Panc1 (cell line): ENCODE results near the gene MS4A5. TPM values are rescaled to one million over a fixed set of nuclear protein-coding genes. Genes with fewer than 3 reads are reported as not detected.

Experiments
- ATAC-seq: fragments of 200-7000 bp; cut with Tn5 transposase; 2 replicates; pipeline ENCODE4 v1.9.1; 2020; ENCODE audit warnings: mild to moderate bottlenecking, moderate library complexity
- BruUV-seq: library from RNA; stranded (reverse); fragments of 400-500 nt; replicated peaks from 2 replicates; lab custom pipeline; 2021; lab: Mats Ljungman, UMichigan
- CTCF ChIA-PET: fragments of 300-600 bp; sonication (Branson Sonifier 250); formaldehyde crosslinking; loops from one replicate; lab custom pipeline; 2022; ENCODE audit warnings: antibody characterized with exemption; lab: Charles Lee
- POLR2A ChIA-PET: fragments of 300-600 bp; sonication (Branson Sonifier 250); formaldehyde crosslinking; loops from one replicate; lab custom pipeline; 2022; ENCODE audit warnings: antibody characterized with exemption; lab: Charles Lee
- DNase-seq: peaks from one replicate; pipeline ENCODE4 v3.0.0-alpha.2; 2010; ENCODE audit warnings: low read depth, low spot score
- H3K27ac ChIP-seq: 2 replicates; pipeline ENCODE4 v1.5.1; 2011; ENCODE audit warnings: mild to moderate bottlenecking, low read length, inconsistent platforms
- H3K27me3 ChIP-seq: fragments of 200-500 bp; sonication (Bioruptor generic); 2 replicates; pipeline ENCODE4 v1.6.0; 2014; ENCODE audit warnings: low read length, inconsistent platforms; ENCODE audit not compliant: control insufficient read depth, insufficient read depth
- H3K36me3 ChIP-seq: fragments of 200-500 bp; sonication (Bioruptor generic); 2 replicates; pipeline ENCODE4 v1.5.1; 2014; ENCODE audit warnings: inconsistent platforms, mild to moderate bottlenecking, low read length, moderate library complexity; ENCODE audit not compliant: control insufficient read depth, insufficient read depth
- H3K4me1 ChIP-seq: 2 replicates; pipeline ENCODE4 v1.5.1; 2011; ENCODE audit warnings: inconsistent platforms, mild to moderate bottlenecking, low read length, moderate library complexity; ENCODE audit not compliant: control insufficient read depth, insufficient read depth
- H3K4me3 ChIP-seq, 2 experiments: 2 replicates each; pipeline ENCODE4 v1.5.1; 2011 to 2012; ENCODE audit warnings: low read depth in 2 of 2, low read length in 2 of 2, mild to moderate bottlenecking in 2 of 2, inconsistent platforms in 1 of 2, moderate library complexity in 1 of 2
- H3K9me3 ChIP-seq: fragments of 200-500 bp; sonication (Bioruptor generic); 2 replicates; pipeline ENCODE4 v1.5.1; 2014; ENCODE audit warnings: low read depth, mild to moderate bottlenecking, inconsistent platforms, low read length, moderate library complexity; ENCODE audit not compliant: control insufficient read depth, insufficient read depth
- POLR2AphosphoS5 ChIP-seq: IDR thresholded peaks from 2 replicates; pipeline ENCODE4 v1.6.1; 2012; ENCODE audit warnings: mild to moderate bottlenecking, low read depth, low read length, moderate library complexity
- SIN3A ChIP-seq: IDR thresholded peaks from 2 replicates; pipeline ENCODE4 v1.6.1; 2012; ENCODE audit warnings: low read depth, mild to moderate bottlenecking, low read length, moderate library complexity, borderline replicate concordance; ENCODE audit not compliant: insufficient read depth
- TCF7L2 ChIP-seq: IDR thresholded peaks from 2 replicates; pipeline ENCODE4 v1.6.1; 2011; ENCODE audit warnings: mild to moderate bottlenecking, low read depth, low read length, inconsistent platforms
- in situ Hi-C: cut with HindIII; loops from 2 replicates; pipeline ENCODE4 v1.10.0; 2016; ENCODE audit warnings: low sequenced_read_pairs, low pct_unique_long_range_greater_than_20kb
- intact Hi-C: fragments of 100-400 bp; cut with micrococcal nuclease; formaldehyde crosslinking; loops from one replicate; pipeline ENCODE4 v1.10.0; 2022; ENCODE audit not compliant: unreplicated experiment
- total RNA-seq: library from RNA; stranded (reverse); gene quantifications from one replicate; pipeline ENCODE4 v1.2.1, GENCODE V29; 2021; ENCODE audit not compliant: unreplicated experiment
- TF ChIP-seq, protein P1 (sequence below): fragments of 450-650 bp; IDR thresholded peaks from 2 replicates; pipeline ENCODE4 v1.5.1; 2017; ENCODE audit warnings: mild to moderate bottlenecking
- TF ChIP-seq, protein P2 (sequence below), 2 experiments: IDR thresholded peaks; 2 replicates each; pipeline ENCODE4 v1.6.1; 2011 to 2012; ENCODE audit warnings: low read depth in 2 of 2, control low read depth in 1 of 2, low read length in 1 of 2, mild to moderate bottlenecking in 1 of 2, moderate library complexity in 1 of 2; ENCODE audit not compliant: insufficient read depth in 1 of 2

The MS4A5 gene
- total RNA-seq, 1 experiment from 2014 or later = not detected

GRCh38 chr11:60396382-60396781 is 33.0 kb upstream of the MS4A5 start, which contains the start of gene MS4A14:
Gene MS4A14, plus strand, starts transcription at chr11:60396459. Its CDS starts 120 bp downstream, at chr11:60396579.
- in situ Hi-C loops (no loop called here), intact Hi-C loops (no loop called here)
- ChIA-PET POLR2A (no interaction called here), CTCF (no interaction called here)
- H3K4me3 ChIP-seq = no peak within 1 kb of the TSS
- no peak for DNase-seq
- H3K4me1 ChIP-seq = no peaks in the 10 kb centered on the region
- no peak for ATAC-seq
- H3K27me3 ChIP-seq = no peaks in the 10 kb centered on the region
- no peak within 1 kb of the TSS for H3K27ac ChIP-seq
- no peaks in the 10 kb centered on the region for H3K9me3 ChIP-seq
- no peak for TF ChIP-seq TCF7L2
- TF ChIP-seq, protein P1, sequence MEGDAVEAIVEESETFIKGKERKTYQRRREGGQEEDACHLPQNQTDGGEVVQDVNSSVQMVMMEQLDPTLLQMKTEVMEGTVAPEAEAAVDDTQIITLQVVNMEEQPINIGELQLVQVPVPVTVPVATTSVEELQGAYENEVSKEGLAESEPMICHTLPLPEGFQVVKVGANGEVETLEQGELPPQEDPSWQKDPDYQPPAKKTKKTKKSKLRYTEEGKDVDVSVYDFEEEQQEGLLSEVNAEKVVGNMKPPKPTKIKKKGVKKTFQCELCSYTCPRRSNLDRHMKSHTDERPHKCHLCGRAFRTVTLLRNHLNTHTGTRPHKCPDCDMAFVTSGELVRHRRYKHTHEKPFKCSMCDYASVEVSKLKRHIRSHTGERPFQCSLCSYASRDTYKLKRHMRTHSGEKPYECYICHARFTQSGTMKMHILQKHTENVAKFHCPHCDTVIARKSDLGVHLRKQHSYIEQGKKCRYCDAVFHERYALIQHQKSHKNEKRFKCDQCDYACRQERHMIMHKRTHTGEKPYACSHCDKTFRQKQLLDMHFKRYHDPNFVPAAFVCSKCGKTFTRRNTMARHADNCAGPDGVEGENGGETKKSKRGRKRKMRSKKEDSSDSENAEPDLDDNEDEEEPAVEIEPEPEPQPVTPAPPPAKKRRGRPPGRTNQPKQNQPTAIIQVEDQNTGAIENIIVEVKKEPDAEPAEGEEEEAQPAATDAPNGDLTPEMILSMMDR = no peak
- no peak for TF ChIP-seq SIN3A
- TF ChIP-seq, protein P2, sequence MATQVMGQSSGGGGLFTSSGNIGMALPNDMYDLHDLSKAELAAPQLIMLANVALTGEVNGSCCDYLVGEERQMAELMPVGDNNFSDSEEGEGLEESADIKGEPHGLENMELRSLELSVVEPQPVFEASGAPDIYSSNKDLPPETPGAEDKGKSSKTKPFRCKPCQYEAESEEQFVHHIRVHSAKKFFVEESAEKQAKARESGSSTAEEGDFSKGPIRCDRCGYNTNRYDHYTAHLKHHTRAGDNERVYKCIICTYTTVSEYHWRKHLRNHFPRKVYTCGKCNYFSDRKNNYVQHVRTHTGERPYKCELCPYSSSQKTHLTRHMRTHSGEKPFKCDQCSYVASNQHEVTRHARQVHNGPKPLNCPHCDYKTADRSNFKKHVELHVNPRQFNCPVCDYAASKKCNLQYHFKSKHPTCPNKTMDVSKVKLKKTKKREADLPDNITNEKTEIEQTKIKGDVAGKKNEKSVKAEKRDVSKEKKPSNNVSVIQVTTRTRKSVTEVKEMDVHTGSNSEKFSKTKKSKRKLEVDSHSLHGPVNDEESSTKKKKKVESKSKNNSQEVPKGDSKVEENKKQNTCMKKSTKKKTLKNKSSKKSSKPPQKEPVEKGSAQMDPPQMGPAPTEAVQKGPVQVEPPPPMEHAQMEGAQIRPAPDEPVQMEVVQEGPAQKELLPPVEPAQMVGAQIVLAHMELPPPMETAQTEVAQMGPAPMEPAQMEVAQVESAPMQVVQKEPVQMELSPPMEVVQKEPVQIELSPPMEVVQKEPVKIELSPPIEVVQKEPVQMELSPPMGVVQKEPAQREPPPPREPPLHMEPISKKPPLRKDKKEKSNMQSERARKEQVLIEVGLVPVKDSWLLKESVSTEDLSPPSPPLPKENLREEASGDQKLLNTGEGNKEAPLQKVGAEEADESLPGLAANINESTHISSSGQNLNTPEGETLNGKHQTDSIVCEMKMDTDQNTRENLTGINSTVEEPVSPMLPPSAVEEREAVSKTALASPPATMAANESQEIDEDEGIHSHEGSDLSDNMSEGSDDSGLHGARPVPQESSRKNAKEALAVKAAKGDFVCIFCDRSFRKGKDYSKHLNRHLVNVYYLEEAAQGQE (IDR thresholded peaks at IDR 0.05; ENCODE audit: insufficient read depth in 1 of 2, low read depth in 2 of 2, low read length in 1 of 2) = no peak
- no peak for TF ChIP-seq POLR2AphosphoS5
- H3K36me3 ChIP-seq = no peaks in the 10 kb centered on the region
- no TSS peak for BruUV-seq

DNA sequence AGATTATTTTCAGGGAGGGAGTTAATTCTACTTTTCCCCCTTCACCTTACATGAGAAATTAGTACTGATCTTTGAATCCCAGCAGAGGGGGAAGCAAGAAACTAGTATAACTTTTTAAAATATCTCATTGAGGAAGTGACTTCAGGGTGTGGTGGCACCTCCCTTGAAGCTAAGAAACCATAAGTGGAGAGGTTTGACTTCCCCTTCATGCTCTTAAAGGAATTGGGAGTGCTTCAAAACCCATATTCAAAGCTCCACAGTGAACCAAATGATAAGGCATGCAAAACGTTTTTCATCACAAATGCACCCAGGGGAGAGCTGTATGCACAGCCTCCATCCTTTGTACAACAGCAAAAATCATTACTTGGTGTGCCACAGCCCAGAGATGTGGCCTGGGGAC is 32.6 kb upstream of the MS4A5 start:
- intact Hi-C loops = no loop called here
- DNase-seq = no peak
- Histone ChIP-seq H3K27ac (no peak overlapping the region), H3K27me3 (no peaks in the 10 kb centered on the region), H3K4me1 (no peaks in the 10 kb centered on the region), H3K9me3 (no peaks in the 10 kb centered on the region), H3K36me3 (no peaks in the 10 kb centered on the region), H3K4me3 (no peak overlapping the region)
- ChIA-PET POLR2A (no interaction called here), CTCF (no interaction called here)
- in situ Hi-C loops = no loop called here
- TF ChIP-seq SIN3A = no peak
- TF ChIP-seq, protein P2 (IDR thresholded peaks at IDR 0.05; ENCODE audit: insufficient read depth in 1 of 2, low read depth in 2 of 2, low read length in 1 of 2) = no peak
- TF ChIP-seq, protein P1 = no peak
- TF ChIP-seq TCF7L2 = no peak
- TF ChIP-seq POLR2AphosphoS5 = no peak
- BruUV-seq = no TSS peak
- ATAC-seq = no peak
